DMS114 treated with DMSO at 0.1 percent for 48 hours (cell line): ENCODE results near the gene HK2.
A peak's percentile ranks its signal among the peaks of the same experiment; 100 is the strongest.
"Not testable (repeated sequence)": the region's sequence is repeated elsewhere in the genome, so short reads cannot be mapped to it uniquely, and the experiment has no call there.

Source experiments
- DNase-seq: peaks from one replicate; lab custom pipeline; 2025; ENCODE audit not compliant: unreplicated experiment; lab: John Stamatoyannopoulos, UW

Gene HK2

GRCh38 chr2:74893332-74893731, 59.4 kb downstream of the HK2 start:
- no peak for DNase-seq

DNA sequence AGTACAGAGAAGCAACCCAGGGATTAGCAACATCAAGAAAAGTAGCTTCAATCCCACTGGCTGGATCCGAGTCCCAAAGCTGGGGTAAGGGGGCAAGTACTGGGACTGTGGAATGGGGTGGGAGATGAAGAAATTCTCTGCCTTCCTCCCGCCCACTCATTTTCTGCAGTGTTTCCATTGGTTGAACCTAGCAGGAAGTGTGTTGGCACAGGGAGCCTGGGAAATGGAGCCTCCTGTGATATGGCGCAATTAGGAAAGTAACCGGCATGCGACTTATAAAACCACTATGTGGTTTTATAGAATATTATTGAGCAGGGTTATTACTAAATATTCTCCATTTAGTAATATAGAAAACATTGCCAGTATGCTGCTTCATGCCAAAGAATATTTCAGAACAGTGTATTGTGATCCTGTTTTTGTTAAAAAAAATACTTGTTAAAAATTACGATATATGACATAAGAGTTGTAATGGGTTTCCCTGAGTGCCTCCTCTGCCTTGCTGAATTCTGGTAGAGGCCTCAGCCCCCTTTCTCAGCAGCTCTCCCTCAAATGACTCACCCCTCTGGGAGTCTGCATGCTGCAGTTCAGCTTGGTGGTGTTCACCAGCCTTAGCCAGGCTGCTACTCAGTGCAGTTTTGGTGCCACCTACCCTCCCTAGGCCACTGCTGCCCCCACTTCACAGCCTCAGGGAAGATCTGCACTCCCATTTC, 60.5 kb downstream of the HK2 start:
- no peak for DNase-seq

GRCh38 chr2:74895001-74895400, 61.1 kb downstream of the HK2 start:
- DNase-seq, result no peak

- no peak for DNase-seq
Observed at GRCh38 chr2:74896232-74896631, 62.3 kb downstream of the HK2 start.

GRCh38 chr2:74900225-74900624, 66.3 kb downstream of the HK2 start:
- not testable (repeated sequence) for DNase-seq

DNA sequence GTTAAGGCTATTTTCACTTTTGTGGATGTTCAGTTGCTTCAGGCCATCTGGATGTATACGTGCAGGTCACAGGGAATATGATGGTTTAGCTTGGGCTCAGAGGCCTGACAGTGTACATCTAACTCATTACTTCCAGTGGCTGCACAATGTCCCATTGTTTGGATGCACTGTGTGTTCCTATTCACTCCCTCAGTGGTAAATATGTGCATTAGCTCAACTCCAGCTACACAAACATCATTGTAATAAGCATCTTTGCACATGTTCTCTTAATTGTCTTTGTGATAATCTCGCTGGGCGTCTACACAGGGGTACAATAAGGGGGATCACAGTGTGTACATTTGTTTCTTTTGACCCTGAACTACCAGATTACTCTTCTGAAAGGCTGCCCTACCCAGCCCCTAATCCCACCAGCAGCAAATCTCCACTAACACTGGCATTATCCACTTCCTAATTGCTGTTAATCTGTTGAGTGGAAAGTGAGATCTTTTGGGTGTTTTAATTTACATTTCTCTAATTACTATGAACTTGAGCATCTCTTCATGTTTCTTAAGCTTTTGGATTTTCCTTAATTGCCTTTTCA, 68.4 kb downstream of the HK2 start:
- no peak for DNase-seq

GRCh38 chr2:74906395-74906794, 72.5 kb downstream of the HK2 start:
- no peak for DNase-seq

DNA sequence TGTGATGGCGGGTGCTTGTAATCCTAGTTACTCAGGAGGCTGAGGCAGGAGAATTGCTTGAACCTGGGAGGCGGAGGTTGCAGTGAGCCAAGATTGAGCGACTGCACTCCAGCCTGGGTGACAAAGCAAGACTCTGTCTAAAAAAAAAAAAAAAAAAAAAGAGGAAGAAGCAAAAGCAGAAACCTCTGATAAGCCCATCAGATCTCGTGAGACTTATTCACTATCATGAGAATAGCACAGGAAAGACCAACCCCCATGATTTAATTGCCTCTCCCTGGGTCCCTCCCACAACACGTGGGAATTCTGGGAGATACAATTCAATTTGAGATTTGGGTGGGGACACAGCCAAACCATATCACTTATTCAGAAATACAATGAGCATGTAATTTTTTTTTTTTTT, 73.6 kb downstream of the HK2 start:
- not testable (repeated sequence) for DNase-seq

DNA sequence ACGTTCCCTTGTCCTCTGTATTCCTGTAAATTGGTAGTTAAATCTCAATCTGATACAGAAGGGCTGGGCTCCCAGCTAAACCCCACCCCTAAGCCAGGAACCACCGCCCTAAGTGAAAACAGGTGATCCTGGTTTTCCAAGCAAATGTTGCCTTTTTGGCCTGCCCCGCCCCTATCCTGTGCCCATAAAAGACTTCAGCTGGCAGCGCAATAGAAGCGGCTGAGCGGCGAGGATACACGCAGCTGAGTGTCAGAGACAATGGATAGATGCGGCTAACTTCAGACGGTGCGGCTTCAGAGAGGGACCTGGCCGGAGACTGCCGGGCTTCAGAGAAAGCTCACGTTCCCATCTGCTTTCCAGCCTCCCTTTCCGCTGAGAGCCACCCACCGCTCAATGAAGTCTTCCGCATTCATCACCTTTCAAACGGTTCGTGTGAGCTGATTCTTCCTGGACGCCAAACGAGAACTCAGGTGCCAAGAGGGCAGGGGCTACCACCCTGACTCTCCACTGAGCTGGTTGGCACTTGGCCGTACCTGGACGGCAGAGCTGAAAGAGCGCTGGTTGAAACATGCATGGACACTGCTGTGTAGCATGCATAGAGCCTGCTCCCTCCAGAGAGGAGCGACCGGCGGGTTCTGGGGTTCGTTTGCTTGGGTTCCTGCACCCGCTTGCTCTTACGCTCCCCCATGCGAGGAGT, 75.0 kb downstream of the HK2 start:
- no peak for DNase-seq

DNA sequence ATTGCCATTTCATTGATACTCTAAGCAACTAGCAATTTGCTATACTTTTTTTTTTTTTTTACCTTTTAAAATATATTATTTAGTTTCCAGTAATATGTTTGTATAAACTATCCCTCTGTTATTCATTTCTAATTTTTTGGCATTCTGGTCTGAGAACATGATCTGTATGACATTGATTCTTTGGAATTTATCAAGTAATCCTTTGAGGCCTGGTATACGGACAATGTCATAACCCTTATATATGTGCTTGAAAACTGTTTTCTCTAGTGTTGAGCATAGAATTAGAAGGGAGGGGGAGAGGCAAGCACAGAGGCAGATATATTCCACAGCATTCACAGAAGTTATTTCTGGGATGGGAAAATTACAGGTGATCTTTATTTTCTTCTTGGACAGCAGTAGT, 76.3 kb downstream of the HK2 start:
- DNase-seq, result no peak

GRCh38 chr2:74911061-74911460, 77.1 kb downstream of the HK2 start:
- no peak for DNase-seq

DNA sequence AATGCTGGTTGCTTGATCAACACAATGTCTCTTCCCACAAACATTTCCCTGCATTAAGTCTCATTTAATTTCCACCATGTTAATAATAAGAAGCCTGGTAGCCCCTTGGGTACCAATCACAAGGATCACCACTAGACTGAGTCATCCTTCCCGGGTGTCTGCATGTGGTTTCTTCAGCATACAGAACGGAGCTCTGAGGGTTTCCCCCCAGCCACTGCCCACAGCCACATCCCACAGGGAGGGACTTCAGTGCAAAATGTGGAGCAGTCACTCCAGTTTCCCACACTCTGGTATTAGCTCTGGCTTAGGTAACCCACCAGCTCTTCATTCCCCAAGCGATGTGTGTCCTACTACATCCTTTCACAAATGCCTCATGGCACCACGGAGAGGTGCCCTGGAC, 81.8 kb downstream of the HK2 start:
- DNase-seq, result no peak

GRCh38 chr2:74916394-74916793, 82.5 kb downstream of the HK2 start:
- no peak for DNase-seq

DNA sequence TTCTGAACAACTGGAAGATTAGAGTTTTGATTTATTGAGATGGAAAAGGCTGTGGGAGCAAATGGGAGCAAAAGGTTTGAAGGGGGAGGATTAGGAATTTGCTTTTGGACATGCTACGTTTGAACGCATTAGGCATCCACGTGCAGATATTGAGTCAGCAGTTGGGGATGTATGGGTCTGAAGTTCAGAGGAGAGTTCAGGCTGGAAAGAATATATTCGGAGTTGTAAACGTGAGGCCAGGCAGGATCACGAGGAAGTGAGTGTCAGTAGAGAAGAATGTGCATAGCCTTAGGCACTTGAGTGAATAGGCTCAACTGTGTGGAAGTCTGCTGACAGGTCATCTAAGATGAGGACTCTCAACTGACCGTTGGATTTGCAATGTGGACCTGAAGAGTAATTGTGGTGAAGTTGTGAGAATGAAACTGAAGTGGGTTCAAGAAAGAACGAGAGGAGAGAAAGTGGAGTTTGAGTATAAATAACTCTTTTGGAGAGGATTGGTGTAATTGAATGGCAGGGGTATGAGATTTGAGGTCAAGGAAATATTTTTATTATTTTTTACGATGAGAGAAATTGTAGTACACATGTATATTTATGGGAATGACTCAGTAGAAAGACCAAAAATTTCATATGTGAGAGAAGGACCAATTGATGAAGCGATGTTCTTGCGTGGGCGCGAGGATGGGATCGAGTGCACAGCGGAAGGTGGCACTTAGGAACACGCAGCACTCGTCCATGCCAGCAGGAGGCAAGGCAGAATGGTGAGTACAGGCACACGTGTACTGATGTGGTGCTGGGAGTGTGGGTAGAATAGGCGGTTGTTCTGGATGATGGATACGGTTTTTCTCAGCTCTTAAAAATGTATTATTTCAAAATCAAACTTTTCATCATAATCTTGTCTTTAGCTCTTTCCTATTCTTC, 84.0 kb downstream of the HK2 start:
- DNase-seq, result no peak

DNA sequence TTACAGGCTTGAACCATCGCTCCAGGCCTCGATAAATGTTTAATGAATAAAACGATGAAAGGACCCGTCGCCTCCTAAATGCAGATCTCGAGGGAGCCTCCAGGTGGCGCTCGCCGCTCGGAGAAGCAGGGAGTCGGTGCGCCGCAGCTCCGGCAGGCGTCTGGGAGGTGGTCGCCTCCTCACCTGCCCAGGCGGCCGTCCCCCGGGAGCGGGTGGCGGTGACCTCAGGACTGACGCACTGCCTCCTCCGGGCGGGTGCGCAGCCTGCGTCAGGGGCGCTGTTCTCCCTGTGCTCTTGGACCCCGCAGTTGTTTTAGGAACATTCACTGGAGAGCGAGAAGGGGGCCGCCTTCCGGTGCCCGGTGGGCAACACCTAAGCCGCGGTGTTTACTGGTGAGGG, 85.9 kb downstream of the HK2 start:
- peak; percentile 52 for DNase-seq

- DNase-seq, result no peak
Observed at GRCh38 chr2:74921236-74921736, 87.4 kb downstream of the HK2 start.

DNA sequence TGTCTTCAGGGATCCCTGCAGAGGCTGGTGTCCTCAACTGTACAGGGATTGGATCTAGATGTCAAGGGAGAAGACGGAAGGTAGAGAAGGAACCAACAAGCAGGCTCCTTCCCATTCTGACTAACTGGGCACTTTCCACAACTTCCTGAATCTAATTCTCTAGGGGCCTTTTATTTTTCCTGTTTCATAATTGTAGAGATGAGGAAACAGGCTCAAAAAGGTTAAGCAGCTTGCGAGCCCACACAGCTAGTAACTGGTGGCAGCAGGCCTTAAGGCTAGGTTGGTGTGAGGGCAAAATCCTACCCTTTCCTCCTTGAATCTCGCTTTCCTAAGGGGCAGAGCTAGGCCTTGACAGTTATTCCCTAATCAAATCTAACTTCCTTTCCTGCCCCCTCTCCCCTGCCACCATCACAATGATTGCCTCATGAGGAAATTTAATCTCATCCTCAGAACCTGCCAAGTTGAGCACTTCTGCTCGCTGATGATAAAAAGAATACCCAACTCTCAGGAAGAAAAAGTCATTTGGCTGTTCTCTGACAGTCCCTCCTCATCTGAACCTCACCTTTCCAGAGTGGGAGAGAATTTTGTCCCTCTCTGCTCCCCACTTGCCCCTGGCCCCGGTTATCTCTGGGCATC, 88.8 kb downstream of the HK2 start:
- no peak for DNase-seq

DNA sequence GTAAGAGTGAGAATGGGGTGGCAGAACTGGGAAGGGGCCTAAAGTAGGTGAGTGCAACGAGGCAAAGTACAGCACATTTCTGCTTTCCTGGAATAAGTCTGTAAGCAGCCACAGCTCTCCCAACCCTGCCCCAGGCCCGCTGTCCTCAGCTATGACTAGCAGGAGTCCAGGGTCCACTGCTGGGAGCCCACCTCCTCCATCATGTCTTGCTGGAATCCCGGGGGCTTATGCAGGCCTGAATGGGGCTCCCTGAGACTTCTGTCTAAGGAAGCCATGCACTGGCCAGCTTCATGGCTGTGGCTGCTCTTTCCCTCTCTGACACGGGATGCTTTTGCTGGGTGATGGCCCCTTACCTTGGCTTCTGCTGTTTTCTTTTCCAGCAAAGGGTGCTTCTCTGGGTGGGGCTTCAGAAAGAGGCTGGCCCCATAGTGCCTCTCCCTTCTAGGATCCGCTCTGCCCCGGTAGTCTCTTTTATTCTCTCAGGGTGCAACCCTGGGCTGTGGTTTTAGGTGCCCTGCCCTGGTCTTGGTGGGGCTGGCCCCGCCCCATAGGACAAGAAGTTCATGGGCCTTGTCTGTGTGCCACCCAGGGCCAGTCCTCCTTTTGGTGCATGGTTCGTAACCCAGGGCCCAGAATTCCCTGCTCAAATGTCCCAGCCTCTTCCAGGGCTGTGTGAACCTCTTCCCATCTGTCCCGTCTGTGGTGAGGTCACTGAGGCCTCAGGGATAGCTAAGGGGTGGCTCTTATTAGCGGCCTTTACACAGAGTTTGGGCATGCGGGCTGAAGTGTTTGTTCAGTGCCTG, 90.7 kb downstream of the HK2 start:
- no peak for DNase-seq

DNA sequence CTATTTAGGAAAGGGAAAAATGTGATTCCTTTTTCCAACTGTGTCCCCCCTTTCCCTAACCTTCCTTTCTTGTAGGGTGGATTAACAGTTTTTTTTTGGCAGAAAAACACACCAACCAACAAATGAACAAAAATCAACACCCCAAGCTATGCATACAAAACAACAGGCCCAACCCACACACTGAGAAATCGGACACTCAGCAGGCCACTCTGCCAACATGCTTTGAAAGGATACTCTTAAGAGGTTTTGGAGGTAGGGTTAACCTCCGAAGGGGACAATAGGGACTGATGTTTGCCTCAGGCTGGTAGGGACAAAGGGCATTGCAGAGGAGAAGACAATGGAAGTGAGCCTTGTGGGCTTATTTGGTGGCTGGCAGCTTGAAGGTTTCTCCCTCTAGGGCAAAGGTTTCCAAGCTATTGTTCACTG, 91.4 kb downstream of the HK2 start:
- DNase-seq, result no peak

- no peak for DNase-seq
Observed at GRCh38 chr2:74927621-74928020, 93.7 kb downstream of the HK2 start.
